ENCODE results near the gene WDR70. TPM values are rescaled to one million over a fixed set of nuclear protein-coding genes. Genes with fewer than 3 reads are reported as not detected.

WDR70 gene
- total RNA-seq, 2 experiments from 2014 or later: 24.5 to 34.6 TPM

DNA sequence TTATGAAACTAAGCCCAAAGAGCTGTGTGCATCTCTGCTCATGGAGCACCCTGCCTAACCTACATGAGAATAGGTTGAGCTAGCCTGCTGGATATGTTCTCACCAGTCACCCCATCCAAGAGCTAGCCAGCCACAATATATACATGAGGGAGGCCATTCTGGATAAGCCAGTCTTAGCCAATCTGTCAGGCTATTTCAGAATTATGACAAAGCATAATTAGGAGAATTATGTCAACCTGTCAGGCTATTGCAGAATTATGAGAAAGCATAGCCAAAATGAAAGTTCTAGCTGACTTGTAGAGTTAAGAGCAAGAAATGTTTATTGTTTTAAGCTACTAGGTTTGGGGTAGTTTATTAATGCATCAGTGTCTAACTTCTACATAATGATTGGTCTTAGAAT is 189.8 kb downstream of the WDR70 start:
- POLR2A ChIA-PET: no interaction called here
- no peaks in the 10 kb centered on the region for H3K27me3 ChIP-seq (ENCODE audit: control insufficient read depth in 1 of 2, insufficient read depth in 2 of 2, low read length in 2 of 2)
- DNase-seq (no peak), ATAC-seq (ENCODE audit: poor library complexity) (no peak)
- CTCF ChIA-PET: no interaction called here
- no peaks in the 10 kb centered on the region for H3K9me3 ChIP-seq (ENCODE audit: control insufficient read depth in 1 of 2, insufficient read depth in 1 of 2, low read length in 2 of 2)
- H3K4me1 ChIP-seq (ENCODE audit: insufficient read depth, low read length): no peaks in the 10 kb centered on the region
- H3K27ac Mint-ChIP-seq: no peak overlapping the region
- H3K36me3 ChIP-seq (ENCODE audit: insufficient read depth, low read length): no peaks in the 10 kb centered on the region
- H3K27me3 Mint-ChIP-seq: no peaks in the 10 kb centered on the region
- intact Hi-C loops (cut with DNase I, micrococcal nuclease): no loop called here
- TF ChIP-seq, protein P1, sequence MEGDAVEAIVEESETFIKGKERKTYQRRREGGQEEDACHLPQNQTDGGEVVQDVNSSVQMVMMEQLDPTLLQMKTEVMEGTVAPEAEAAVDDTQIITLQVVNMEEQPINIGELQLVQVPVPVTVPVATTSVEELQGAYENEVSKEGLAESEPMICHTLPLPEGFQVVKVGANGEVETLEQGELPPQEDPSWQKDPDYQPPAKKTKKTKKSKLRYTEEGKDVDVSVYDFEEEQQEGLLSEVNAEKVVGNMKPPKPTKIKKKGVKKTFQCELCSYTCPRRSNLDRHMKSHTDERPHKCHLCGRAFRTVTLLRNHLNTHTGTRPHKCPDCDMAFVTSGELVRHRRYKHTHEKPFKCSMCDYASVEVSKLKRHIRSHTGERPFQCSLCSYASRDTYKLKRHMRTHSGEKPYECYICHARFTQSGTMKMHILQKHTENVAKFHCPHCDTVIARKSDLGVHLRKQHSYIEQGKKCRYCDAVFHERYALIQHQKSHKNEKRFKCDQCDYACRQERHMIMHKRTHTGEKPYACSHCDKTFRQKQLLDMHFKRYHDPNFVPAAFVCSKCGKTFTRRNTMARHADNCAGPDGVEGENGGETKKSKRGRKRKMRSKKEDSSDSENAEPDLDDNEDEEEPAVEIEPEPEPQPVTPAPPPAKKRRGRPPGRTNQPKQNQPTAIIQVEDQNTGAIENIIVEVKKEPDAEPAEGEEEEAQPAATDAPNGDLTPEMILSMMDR (IDR thresholded peaks at IDR 0.05): no peak
- H3K4me1 Mint-ChIP-seq (ENCODE audit: low read depth): peaks cover 18% of the 10 kb centered on the region
- no peaks in the 10 kb centered on the region for H3K9me3 Mint-ChIP-seq
- no peak overlapping the region for H3K4me3 Mint-ChIP-seq
- no peak overlapping the region for H3K4me3 ChIP-seq (ENCODE audit: low read length)
- H3K27ac ChIP-seq (ENCODE audit: low read depth in 1 of 2, low read length in 2 of 2): no peak overlapping the region
- peaks cover 53% of the 10 kb centered on the region for H3K36me3 Mint-ChIP-seq (ENCODE audit: low read depth)

DNA sequence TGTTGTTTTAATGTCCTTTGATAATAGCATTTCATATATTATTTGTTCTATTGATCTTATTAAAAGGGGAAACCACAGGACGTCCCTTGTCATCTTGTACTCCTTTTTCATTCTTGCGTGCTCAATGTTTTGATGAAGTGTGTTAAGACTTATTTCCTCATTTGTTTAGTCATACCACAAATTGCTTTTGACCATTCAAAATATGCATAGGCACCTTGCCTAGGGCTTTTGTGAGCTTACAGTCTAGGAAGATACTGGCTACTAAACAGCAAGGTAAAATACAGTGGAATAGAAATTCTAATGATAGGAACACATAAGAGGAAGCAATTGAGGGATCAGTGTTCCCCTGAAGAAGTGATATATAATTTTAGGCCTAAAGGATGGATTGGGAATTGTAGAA is 190.3 kb downstream of the WDR70 start:
- Histone ChIP-seq H3K27me3 (ENCODE audit: control insufficient read depth in 1 of 2, insufficient read depth in 2 of 2, low read length in 2 of 2) (no peaks in the 10 kb centered on the region), H3K36me3 (ENCODE audit: insufficient read depth, low read length) (no peaks in the 10 kb centered on the region), H3K4me3 (ENCODE audit: low read length) (no peak overlapping the region), H3K27ac (ENCODE audit: low read depth in 1 of 2, low read length in 2 of 2) (no peak overlapping the region), H3K4me1 (ENCODE audit: insufficient read depth, low read length) (no peaks in the 10 kb centered on the region), H3K9me3 (ENCODE audit: control insufficient read depth in 1 of 2, insufficient read depth in 1 of 2, low read length in 2 of 2) (no peaks in the 10 kb centered on the region)
- TF ChIP-seq, protein P1 (IDR thresholded peaks at IDR 0.05): no peak
- intact Hi-C loops (cut with DNase I, micrococcal nuclease): no loop called here
- Mint-ChIP-seq H3K36me3 (ENCODE audit: low read depth) (peaks cover 53% of the 10 kb centered on the region), H3K27me3 (no peaks in the 10 kb centered on the region), H3K4me1 (ENCODE audit: low read depth) (peaks cover 23% of the 10 kb centered on the region), H3K4me3 (no peak overlapping the region), H3K27ac (no peak overlapping the region), H3K9me3 (no peaks in the 10 kb centered on the region)
- ChIA-PET CTCF (no interaction called here), POLR2A (no interaction called here)
- DNase-seq: no peak
- no peak for ATAC-seq (ENCODE audit: poor library complexity)

DNA sequence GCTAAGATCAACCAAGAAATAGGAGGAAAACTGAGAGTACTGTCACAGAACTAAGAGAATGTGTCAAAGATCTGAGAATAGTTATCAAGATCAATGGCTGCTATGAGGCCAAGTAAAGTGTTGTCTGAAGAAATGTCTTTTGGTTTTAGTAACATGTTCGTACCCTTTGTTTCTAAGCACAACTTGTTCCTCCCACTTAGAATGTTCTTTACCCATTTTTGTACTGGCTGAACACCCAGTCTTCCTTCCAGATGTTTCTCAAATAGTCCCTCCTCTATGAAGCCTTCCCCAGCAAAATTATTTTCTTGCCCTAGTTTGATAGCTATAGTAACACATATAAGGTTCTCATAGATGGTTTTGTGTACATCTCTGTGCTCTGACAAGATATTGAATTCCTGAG is 191.5 kb downstream of the WDR70 start:
- no peak for ATAC-seq (ENCODE audit: poor library complexity)
- intact Hi-C loops (cut with DNase I, micrococcal nuclease): no loop called here
- no peak overlapping the region for H3K27ac Mint-ChIP-seq

More for the DNA sequence above, 191.5 kb downstream of the WDR70 start:
- TF ChIP-seq, protein P1 (IDR thresholded peaks at IDR 0.05): no peak
- Histone ChIP-seq H3K27ac (ENCODE audit: low read depth in 1 of 2, low read length in 2 of 2) (no peak overlapping the region), H3K4me1 (ENCODE audit: insufficient read depth, low read length) (no peaks in the 10 kb centered on the region), H3K36me3 (ENCODE audit: insufficient read depth, low read length) (no peaks in the 10 kb centered on the region), H3K9me3 (ENCODE audit: control insufficient read depth in 1 of 2, insufficient read depth in 1 of 2, low read length in 2 of 2) (no peaks in the 10 kb centered on the region), H3K27me3 (ENCODE audit: control insufficient read depth in 1 of 2, insufficient read depth in 2 of 2, low read length in 2 of 2) (no peaks in the 10 kb centered on the region), H3K4me3 (ENCODE audit: low read length) (no peak overlapping the region)
- CTCF ChIA-PET: no interaction called here
- DNase-seq: no peak
- Mint-ChIP-seq H3K36me3 (ENCODE audit: low read depth) (peaks cover 53% of the 10 kb centered on the region), H3K4me3 (no peak overlapping the region), H3K9me3 (no peaks in the 10 kb centered on the region), H3K4me1 (ENCODE audit: low read depth) (peaks cover 30% of the 10 kb centered on the region), H3K27me3 (no peaks in the 10 kb centered on the region)
- POLR2A ChIA-PET: no interaction called here
